SK-N-SH treated with all-trans-retinoic acid at 6 μM for 48 hours (cell line): Measurements from ENCODE around the gene UBQLNL.

Experiments used
- ATAC-seq: fragments of 200-7000 bp; cut with Tn5 transposase; 3 replicates; pipeline ENCODE4 v1.9.1; 2020; ENCODE audit warnings: mild to moderate bottlenecking, moderate library complexity
- ARNTL ChIP-seq: fragments of 450-650 bp; formaldehyde crosslinking; IDR thresholded peaks from 2 replicates; pipeline ENCODE4 v1.5.0; 2020; ENCODE audit warnings: low read depth, mild to moderate bottlenecking, moderate library complexity, borderline replicate concordance
- BACH2 ChIP-seq: fragments of 250-450 bp; sonication (Bioruptor Pico); IDR thresholded peaks from 2 replicates; pipeline ENCODE4 v1.9.0; 2021; ENCODE audit warnings: mild to moderate bottlenecking, borderline replicate concordance
- CSDC2 ChIP-seq: fragments of 250-450 bp; sonication (Bioruptor Pico); IDR thresholded peaks from 2 replicates; pipeline ENCODE4 v1.5.0; 2020; ENCODE audit warnings: mild to moderate bottlenecking, moderate library complexity
- CSRNP3 ChIP-seq: fragments of 250-450 bp; sonication (Bioruptor Pico); IDR thresholded peaks from 2 replicates; pipeline ENCODE4 v1.5.1; 2021; ENCODE audit warnings: mild to moderate bottlenecking, moderate library complexity
- ESRRG ChIP-seq: fragments of 250-450 bp; sonication (Bioruptor Pico); IDR thresholded peaks from 2 replicates; pipeline ENCODE4 v1.6.1; 2021; ENCODE audit warnings: mild to moderate bottlenecking
- GLIS3 ChIP-seq: fragments of 250-450 bp; sonication (Bioruptor Pico); IDR thresholded peaks from 2 replicates; pipeline ENCODE4 v1.5.0; 2020; ENCODE audit warnings: mild to moderate bottlenecking, moderate library complexity
- OSR1 ChIP-seq: fragments of 250-450 bp; sonication (Bioruptor Pico); IDR thresholded peaks from 2 replicates; pipeline ENCODE4 v1.8.0; 2022; ENCODE audit warnings: moderate library complexity, mild to moderate bottlenecking, inconsistent platforms
- PATZ1 ChIP-seq: fragments of 250-450 bp; sonication (Bioruptor Pico); IDR thresholded peaks from 2 replicates; pipeline ENCODE4 v1.8.0; 2020; ENCODE audit warnings: mild to moderate bottlenecking, moderate library complexity, borderline replicate concordance
- RARB ChIP-seq: fragments of 250-450 bp; sonication (Bioruptor Pico); IDR thresholded peaks from 2 replicates; pipeline ENCODE4 v1.8.0; 2021; ENCODE audit warnings: mild to moderate bottlenecking, moderate library complexity
- TCF4 ChIP-seq: fragments of 250-450 bp; sonication (Bioruptor Pico); IDR thresholded peaks from 2 replicates; pipeline ENCODE4 v1.8.0; 2021; ENCODE audit warnings: mild to moderate bottlenecking, moderate library complexity, borderline replicate concordance
- TOX ChIP-seq: fragments of 250-450 bp; sonication (Bioruptor Pico); IDR thresholded peaks from 2 replicates; pipeline ENCODE4 v1.8.0; 2021; ENCODE audit warnings: mild to moderate bottlenecking, moderate library complexity, borderline replicate concordance
- ZC3H10 ChIP-seq: fragments of 250-450 bp; sonication (Bioruptor Pico); IDR thresholded peaks from 2 replicates; pipeline ENCODE4 v1.5.1; 2021; ENCODE audit warnings: mild to moderate bottlenecking, moderate library complexity
- ZFP3 ChIP-seq: fragments of 250-450 bp; sonication (Bioruptor Pico); IDR thresholded peaks from 2 replicates; pipeline ENCODE4 v1.5.0; 2020; ENCODE audit warnings: mild to moderate bottlenecking, moderate library complexity
- ZFP30 ChIP-seq: fragments of 450-650 bp; formaldehyde crosslinking; IDR thresholded peaks from 2 replicates; pipeline ENCODE4 v1.5.0; 2022; ENCODE audit warnings: mild to moderate bottlenecking, moderate library complexity
- ZNF565 ChIP-seq: fragments of 450-650 bp; formaldehyde crosslinking; conservative IDR thresholded peaks from 2 replicates; pipeline ENCODE4 v1.5.0; 2020; ENCODE audit warnings: low read depth, mild to moderate bottlenecking, moderate library complexity
- ZNF70 ChIP-seq: fragments of 450-650 bp; formaldehyde crosslinking; IDR thresholded peaks from 2 replicates; pipeline ENCODE4 v1.5.0; 2020; ENCODE audit warnings: mild to moderate bottlenecking, moderate library complexity
- ZNF8 ChIP-seq: fragments of 450-650 bp; formaldehyde crosslinking; IDR thresholded peaks from 2 replicates; pipeline ENCODE4 v1.5.0; 2020; ENCODE audit warnings: mild to moderate bottlenecking, moderate library complexity
- TF ChIP-seq, protein P1 (sequence below): fragments of 250-450 bp; sonication (Bioruptor Pico); IDR thresholded peaks from 2 replicates; pipeline ENCODE4 v1.5.1; 2020; ENCODE audit warnings: low read depth, mild to moderate bottlenecking, moderate library complexity
- TF ChIP-seq, protein P2 (sequence below): fragments of 250-450 bp; sonication (Bioruptor Pico); IDR thresholded peaks from 2 replicates; pipeline ENCODE4 v1.5.0; 2020; ENCODE audit warnings: mild to moderate bottlenecking, moderate library complexity
- TF ChIP-seq, protein P3 (sequence below): fragments of 250-450 bp; sonication (Bioruptor Pico); IDR thresholded peaks from 2 replicates; pipeline ENCODE4 v1.8.0; 2021; ENCODE audit warnings: low read depth, mild to moderate bottlenecking, moderate library complexity, borderline replicate concordance

UBQLNL gene

GRCh38 chr11:5504403-5504921 lies 12.0 kb downstream of the UBQLNL start:
- TF ChIP-seq, protein P1, sequence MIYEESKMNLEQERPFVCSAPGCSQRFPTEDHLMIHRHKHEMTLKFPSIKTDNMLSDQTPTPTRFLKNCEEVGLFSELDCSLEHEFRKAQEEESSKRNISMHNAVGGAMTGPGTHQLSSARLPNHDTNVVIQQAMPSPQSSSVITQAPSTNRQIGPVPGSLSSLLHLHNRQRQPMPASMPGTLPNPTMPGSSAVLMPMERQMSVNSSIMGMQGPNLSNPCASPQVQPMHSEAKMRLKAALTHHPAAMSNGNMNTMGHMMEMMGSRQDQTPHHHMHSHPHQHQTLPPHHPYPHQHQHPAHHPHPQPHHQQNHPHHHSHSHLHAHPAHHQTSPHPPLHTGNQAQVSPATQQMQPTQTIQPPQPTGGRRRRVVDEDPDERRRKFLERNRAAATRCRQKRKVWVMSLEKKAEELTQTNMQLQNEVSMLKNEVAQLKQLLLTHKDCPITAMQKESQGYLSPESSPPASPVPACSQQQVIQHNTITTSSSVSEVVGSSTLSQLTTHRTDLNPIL: no peak
- TF ChIP-seq, protein P2, sequence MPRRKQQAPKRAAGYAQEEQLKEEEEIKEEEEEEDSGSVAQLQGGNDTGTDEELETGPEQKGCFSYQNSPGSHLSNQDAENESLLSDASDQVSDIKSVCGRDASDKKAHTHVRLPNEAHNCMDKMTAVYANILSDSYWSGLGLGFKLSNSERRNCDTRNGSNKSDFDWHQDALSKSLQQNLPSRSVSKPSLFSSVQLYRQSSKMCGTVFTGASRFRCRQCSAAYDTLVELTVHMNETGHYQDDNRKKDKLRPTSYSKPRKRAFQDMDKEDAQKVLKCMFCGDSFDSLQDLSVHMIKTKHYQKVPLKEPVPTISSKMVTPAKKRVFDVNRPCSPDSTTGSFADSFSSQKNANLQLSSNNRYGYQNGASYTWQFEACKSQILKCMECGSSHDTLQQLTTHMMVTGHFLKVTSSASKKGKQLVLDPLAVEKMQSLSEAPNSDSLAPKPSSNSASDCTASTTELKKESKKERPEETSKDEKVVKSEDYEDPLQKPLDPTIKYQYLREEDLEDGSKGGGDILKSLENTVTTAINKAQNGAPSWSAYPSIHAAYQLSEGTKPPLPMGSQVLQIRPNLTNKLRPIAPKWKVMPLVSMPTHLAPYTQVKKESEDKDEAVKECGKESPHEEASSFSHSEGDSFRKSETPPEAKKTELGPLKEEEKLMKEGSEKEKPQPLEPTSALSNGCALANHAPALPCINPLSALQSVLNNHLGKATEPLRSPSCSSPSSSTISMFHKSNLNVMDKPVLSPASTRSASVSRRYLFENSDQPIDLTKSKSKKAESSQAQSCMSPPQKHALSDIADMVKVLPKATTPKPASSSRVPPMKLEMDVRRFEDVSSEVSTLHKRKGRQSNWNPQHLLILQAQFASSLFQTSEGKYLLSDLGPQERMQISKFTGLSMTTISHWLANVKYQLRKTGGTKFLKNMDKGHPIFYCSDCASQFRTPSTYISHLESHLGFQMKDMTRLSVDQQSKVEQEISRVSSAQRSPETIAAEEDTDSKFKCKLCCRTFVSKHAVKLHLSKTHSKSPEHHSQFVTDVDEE (CRISPR knock-in tag): no peak
- TF ChIP-seq BACH2 (CRISPR knock-in tag) (no peak), ZC3H10 (CRISPR knock-in tag) (no peak), ZFP30 (CRISPR knock-in tag) (no peak), RARB (CRISPR knock-in tag) (no peak), CSDC2 (no peak), ESRRG (no peak), ZNF565 (CRISPR knock-in tag) (no peak), TCF4 (CRISPR knock-in tag) (no peak), OSR1 (no peak), ZNF70 (CRISPR knock-in tag) (no peak), ZNF8 (no peak), CSRNP3 (no peak), GLIS3 (no peak)
- TF ChIP-seq, all 23 proteins: peak for 0
- ATAC-seq: no peak

- no peak for ATAC-seq
- TF ChIP-seq ZNF70 (CRISPR knock-in tag): no peak
- TF ChIP-seq, protein P1: no peak
- TF ChIP-seq RARB (CRISPR knock-in tag): no peak
- no peak for TF ChIP-seq CSDC2
- no peak for TF ChIP-seq ARNTL (CRISPR knock-in tag)
- TF ChIP-seq, protein P3, sequence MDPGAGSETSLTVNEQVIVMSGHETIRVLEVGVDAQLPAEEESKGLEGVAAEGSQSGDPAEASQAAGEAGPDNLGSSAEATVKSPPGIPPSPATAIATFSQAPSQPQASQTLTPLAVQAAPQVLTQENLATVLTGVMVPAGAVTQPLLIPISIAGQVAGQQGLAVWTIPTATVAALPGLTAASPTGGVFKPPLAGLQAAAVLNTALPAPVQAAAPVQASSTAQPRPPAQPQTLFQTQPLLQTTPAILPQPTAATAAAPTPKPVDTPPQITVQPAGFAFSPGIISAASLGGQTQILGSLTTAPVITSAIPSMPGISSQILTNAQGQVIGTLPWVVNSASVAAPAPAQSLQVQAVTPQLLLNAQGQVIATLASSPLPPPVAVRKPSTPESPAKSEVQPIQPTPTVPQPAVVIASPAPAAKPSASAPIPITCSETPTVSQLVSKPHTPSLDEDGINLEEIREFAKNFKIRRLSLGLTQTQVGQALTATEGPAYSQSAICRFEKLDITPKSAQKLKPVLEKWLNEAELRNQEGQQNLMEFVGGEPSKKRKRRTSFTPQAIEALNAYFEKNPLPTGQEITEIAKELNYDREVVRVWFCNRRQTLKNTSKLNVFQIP: no peak
- TF ChIP-seq, protein P2 (CRISPR knock-in tag): no peak
- TF ChIP-seq ZFP3 (CRISPR knock-in tag): no peak
- no peak for TF ChIP-seq OSR1
- TF ChIP-seq ZC3H10 (CRISPR knock-in tag): no peak
- no peak for TF ChIP-seq TOX (CRISPR knock-in tag)
- no peak for TF ChIP-seq GLIS3
- TF ChIP-seq PATZ1 (CRISPR knock-in tag): no peak
- no peak for TF ChIP-seq ESRRG
- TF ChIP-seq BACH2 (CRISPR knock-in tag): no peak
Observed at GRCh38 chr11:5500393-5500801, 16.1 kb downstream of the UBQLNL start.
